Liver (tissue), 9 donors: Measurements from ENCODE around the gene PABPC1L. TPM values are rescaled to one million over a fixed set of nuclear protein-coding genes. Genes with fewer than 3 reads are reported as not detected.

ENCODE experiments used
- DNase-seq: peaks from one replicate; pipeline ENCODE4 v3.0.0-alpha.2; 2017; ENCODE audit warnings: low spot score
- H3K27ac ChIP-seq, 2 donors: one replicate each; pipeline ENCODE4 v1.7.0; 2013; ENCODE audit warnings: inconsistent platforms in 2 of 2, low read length in 2 of 2, control low read depth in 1 of 2, low read depth in 1 of 2, mild to moderate bottlenecking in 1 of 2
- H3K27me3 ChIP-seq, 4 donors: one replicate each; pipeline versions ENCODE4 v1.6.1 to v1.7.0; 2013; ENCODE audit warnings: low read length in 3 of 4, inconsistent platforms in 1 of 4, mild to moderate bottlenecking in 1 of 4, moderate library complexity in 1 of 4; ENCODE audit not compliant: control insufficient read depth in 4 of 4, insufficient read depth in 4 of 4
- H3K36me3 ChIP-seq, 4 donors: one replicate each; pipeline versions ENCODE4 v1.6.1 to v1.7.0; 2013; ENCODE audit warnings: low read length in 3 of 4, mild to moderate bottlenecking in 3 of 4, low read depth in 1 of 4, moderate library complexity in 1 of 4; ENCODE audit not compliant: control insufficient read depth in 4 of 4, insufficient read depth in 3 of 4
- H3K4me1 ChIP-seq, 4 donors: one replicate each; pipeline versions ENCODE4 v1.6.1 to v1.7.0; 2013; ENCODE audit warnings: low read length in 3 of 4, mild to moderate bottlenecking in 3 of 4, moderate library complexity in 1 of 4; ENCODE audit not compliant: control insufficient read depth in 4 of 4, insufficient read depth in 4 of 4
- H3K4me3 ChIP-seq, 3 donors: one replicate each; pipeline versions ENCODE4 v1.6.1 to v1.7.0; 2013; ENCODE audit warnings: low read length in 3 of 3, control low read depth in 1 of 3, low read depth in 1 of 3, mild to moderate bottlenecking in 1 of 3
- H3K9ac ChIP-seq, 2 donors: one replicate each; pipeline ENCODE4 v1.7.0; 2013; ENCODE audit warnings: low read length in 2 of 2, mild to moderate bottlenecking in 2 of 2, moderate library complexity in 2 of 2, control low read depth in 1 of 2, low read depth in 1 of 2
- H3K9me3 ChIP-seq, 4 donors: one replicate each; pipeline versions ENCODE4 v1.6.1 to v1.7.0; 2013; ENCODE audit warnings: low read length in 3 of 4; ENCODE audit not compliant: control insufficient read depth in 4 of 4
- CTCF ChIP-seq: fragments of 150-350 bp; IDR thresholded peaks from 2 replicates; pipeline ENCODE4 v1.5.1; 2017; ENCODE audit warnings: improper control_type of control experiment, low read depth, low read length; ENCODE audit not compliant: missing input control
- EGR1 ChIP-seq, 2 donors: IDR thresholded peaks; 2 replicates each; pipeline ENCODE4 v1.6.1; 2016 to 2018; ENCODE audit warnings: antibody characterized with exemption in 2 of 2, low read depth in 2 of 2
- FOXA1 ChIP-seq: IDR thresholded peaks from 2 replicates; pipeline ENCODE4 v1.6.1; 2016; ENCODE audit warnings: antibody characterized with exemption
- FOXA2 ChIP-seq: IDR thresholded peaks from 2 replicates; pipeline ENCODE4 v1.6.1; 2016; ENCODE audit warnings: antibody characterized with exemption
- GABPA ChIP-seq, 2 donors: IDR thresholded peaks in 1 of 2; conservative IDR thresholded peaks in 1 of 2; 2 replicates each; pipeline ENCODE4 v1.6.1; 2016; ENCODE audit warnings: antibody characterized with exemption in 2 of 2, mild to moderate bottlenecking in 1 of 2, moderate library complexity in 1 of 2
- HNF4A ChIP-seq, 2 donors: conservative IDR thresholded peaks; 2 replicates each; pipeline ENCODE4 v1.6.1; 2016; ENCODE audit warnings: antibody characterized with exemption in 2 of 2, mild to moderate bottlenecking in 2 of 2
- HNF4G ChIP-seq: IDR thresholded peaks from 2 replicates; pipeline ENCODE4 v1.6.1; 2016; ENCODE audit warnings: antibody characterized with exemption
- JUND ChIP-seq, 2 donors: IDR thresholded peaks; 2 replicates each; pipeline ENCODE4 v1.6.1; 2016; ENCODE audit warnings: antibody characterized with exemption in 2 of 2
- MAX ChIP-seq: IDR thresholded peaks from 2 replicates; pipeline ENCODE4 v1.6.1; 2016; ENCODE audit warnings: antibody characterized with exemption
- NR2F2 ChIP-seq: IDR thresholded peaks from 2 replicates; pipeline ENCODE4 v1.6.1; 2016; ENCODE audit warnings: antibody characterized with exemption
- RAD21 ChIP-seq, 2 donors: IDR thresholded peaks; 2 replicates each; pipeline ENCODE4 v1.6.1; 2016; ENCODE audit warnings: antibody characterized with exemption in 2 of 2, mild to moderate bottlenecking in 2 of 2
- RXRA ChIP-seq, 2 donors: IDR thresholded peaks; 2 replicates each; pipeline ENCODE4 v1.6.1; 2017 to 2018; ENCODE audit warnings: antibody characterized with exemption in 2 of 2, mild to moderate bottlenecking in 1 of 2
- SP1 ChIP-seq: IDR thresholded peaks from 2 replicates; pipeline ENCODE4 v1.6.1; 2018; ENCODE audit warnings: antibody characterized with exemption, mild to moderate bottlenecking
- TAF1 ChIP-seq: conservative IDR thresholded peaks from 2 replicates; pipeline ENCODE4 v1.6.1; 2016; ENCODE audit warnings: antibody characterized with exemption, mild to moderate bottlenecking
- YY1 ChIP-seq: IDR thresholded peaks from 2 replicates; pipeline ENCODE4 v1.6.1; 2016; ENCODE audit warnings: antibody characterized with exemption, mild to moderate bottlenecking
- ZBTB33 ChIP-seq: IDR thresholded peaks from 2 replicates; pipeline ENCODE4 v1.6.1; 2016; ENCODE audit warnings: antibody characterized with exemption
- WGBS: extraction: QIAGEN DNeasy Blood & Tissue Kit; methylation state at CpG from one replicate; pipeline ENCODE4 v1.1.7; 2013; 5-methylcytosine and 5-hydroxymethylcytosine counted together
- polyA plus RNA-seq, 2 donors: library from polyadenylated mRNA; stranded (reverse) in 1 of 2; unstranded in 1 of 2; fragments of 200-250 nt in 1 of 2; fragments of >200 nt in 1 of 2; fragmentation: Nextera tagmentation in 1 of 2; extraction: Ambion mirVana in 1 of 2; gene quantifications; one replicate each; pipeline versions ENCODE4 v1.2.1 to v1.2.3, GENCODE V29; 2013 to 2015
- total RNA-seq, 2 donors: library from RNA; depleted of rRNA; stranded (reverse); fragments of >200 nt; gene quantifications; one replicate each; pipeline ENCODE4 v1.2.3, GENCODE V29; 2014
- TF ChIP-seq, protein P1 (sequence below): IDR thresholded peaks from 2 replicates; pipeline ENCODE4 v1.6.1; 2016; ENCODE audit warnings: antibody characterized with exemption
- TF ChIP-seq, protein P2 (sequence below): IDR thresholded peaks from 2 replicates; pipeline ENCODE4 v1.6.1; 2016; ENCODE audit warnings: antibody characterized with exemption, mild to moderate bottlenecking
- donor health status: healthy.
- donor health status: healthy.
- donor health status: healthy.
- donor health status: healthy.
- donor health status: healthy.

Gene PABPC1L
- total and polyA plus RNA-seq, 4 donors = 4.7 to 21.0 (median 10.9) TPM

GRCh38 chr20:44885392-44886265, 24.2 kb upstream of the PABPC1L start, which contains the start of gene YWHAB:
Gene YWHAB, plus strand, starts transcription at chr20:44885705. Its CDS starts 15,829 bp downstream, at chr20:44901534.
- TF ChIP-seq GABPA (IDR thresholded peaks at IDR 0.05 in 1 of 2, conservative IDR thresholded peaks at IDR 0.05 in 1 of 2) (peak; percentile 70 to 94), SP1 (peak; percentile 74), JUND (IDR thresholded peaks at IDR 0.05) (no peak), TAF1 (no peak), FOXA2 (no peak), EGR1 (IDR thresholded peaks at IDR 0.05; ENCODE audit: low read depth in 2 of 2) (peak; percentile 89 to 92), HNF4G (no peak), RXRA (IDR thresholded peaks at IDR 0.05) (peak; percentile 33 to 40), YY1 (peak; percentile 42), CTCF (peak; percentile 12), NR2F2 (no peak), HNF4A (conservative IDR thresholded peaks at IDR 0.05) (peak; percentile 29 to 45), ZBTB33 (no peak), MAX (peak; percentile 73), FOXA1 (no peak), RAD21 (IDR thresholded peaks at IDR 0.05) (no peak)
- TF ChIP-seq, protein P1, sequence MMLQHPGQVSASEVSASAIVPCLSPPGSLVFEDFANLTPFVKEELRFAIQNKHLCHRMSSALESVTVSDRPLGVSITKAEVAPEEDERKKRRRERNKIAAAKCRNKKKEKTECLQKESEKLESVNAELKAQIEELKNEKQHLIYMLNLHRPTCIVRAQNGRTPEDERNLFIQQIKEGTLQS = no peak
- TF ChIP-seq, protein P2, sequence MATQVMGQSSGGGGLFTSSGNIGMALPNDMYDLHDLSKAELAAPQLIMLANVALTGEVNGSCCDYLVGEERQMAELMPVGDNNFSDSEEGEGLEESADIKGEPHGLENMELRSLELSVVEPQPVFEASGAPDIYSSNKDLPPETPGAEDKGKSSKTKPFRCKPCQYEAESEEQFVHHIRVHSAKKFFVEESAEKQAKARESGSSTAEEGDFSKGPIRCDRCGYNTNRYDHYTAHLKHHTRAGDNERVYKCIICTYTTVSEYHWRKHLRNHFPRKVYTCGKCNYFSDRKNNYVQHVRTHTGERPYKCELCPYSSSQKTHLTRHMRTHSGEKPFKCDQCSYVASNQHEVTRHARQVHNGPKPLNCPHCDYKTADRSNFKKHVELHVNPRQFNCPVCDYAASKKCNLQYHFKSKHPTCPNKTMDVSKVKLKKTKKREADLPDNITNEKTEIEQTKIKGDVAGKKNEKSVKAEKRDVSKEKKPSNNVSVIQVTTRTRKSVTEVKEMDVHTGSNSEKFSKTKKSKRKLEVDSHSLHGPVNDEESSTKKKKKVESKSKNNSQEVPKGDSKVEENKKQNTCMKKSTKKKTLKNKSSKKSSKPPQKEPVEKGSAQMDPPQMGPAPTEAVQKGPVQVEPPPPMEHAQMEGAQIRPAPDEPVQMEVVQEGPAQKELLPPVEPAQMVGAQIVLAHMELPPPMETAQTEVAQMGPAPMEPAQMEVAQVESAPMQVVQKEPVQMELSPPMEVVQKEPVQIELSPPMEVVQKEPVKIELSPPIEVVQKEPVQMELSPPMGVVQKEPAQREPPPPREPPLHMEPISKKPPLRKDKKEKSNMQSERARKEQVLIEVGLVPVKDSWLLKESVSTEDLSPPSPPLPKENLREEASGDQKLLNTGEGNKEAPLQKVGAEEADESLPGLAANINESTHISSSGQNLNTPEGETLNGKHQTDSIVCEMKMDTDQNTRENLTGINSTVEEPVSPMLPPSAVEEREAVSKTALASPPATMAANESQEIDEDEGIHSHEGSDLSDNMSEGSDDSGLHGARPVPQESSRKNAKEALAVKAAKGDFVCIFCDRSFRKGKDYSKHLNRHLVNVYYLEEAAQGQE = no peak
- Histone ChIP-seq H3K4me3 (peak within 1 kb of the TSS; percentile 80 to 99 (median 90)), H3K36me3 (no peaks in the 10 kb centered on the region), H3K27me3 (no peaks in the 10 kb centered on the region), H3K27ac (peak within 1 kb of the TSS; percentile 88 to 93), H3K9ac (peak within 1 kb of the TSS; percentile 78 to 83), H3K4me1 (peaks cover 11 to 38% (median 27%) of the 10 kb centered on the region in 4 donors), H3K9me3 (no peaks in the 10 kb centered on the region)
- under 1% methylated on average over 88 of the region's 88 CpGs for WGBS
- peak; percentile 96 for DNase-seq
